ENCODE results near the gene SLCO4A1. TPM values are rescaled to one million over a fixed set of nuclear protein-coding genes. Genes with fewer than 3 reads are reported as not detected.

SLCO4A1 gene
- total and polyA plus RNA-seq, 2 experiments from 2014 or later, result 25.8 to 99.0 TPM

DNA sequence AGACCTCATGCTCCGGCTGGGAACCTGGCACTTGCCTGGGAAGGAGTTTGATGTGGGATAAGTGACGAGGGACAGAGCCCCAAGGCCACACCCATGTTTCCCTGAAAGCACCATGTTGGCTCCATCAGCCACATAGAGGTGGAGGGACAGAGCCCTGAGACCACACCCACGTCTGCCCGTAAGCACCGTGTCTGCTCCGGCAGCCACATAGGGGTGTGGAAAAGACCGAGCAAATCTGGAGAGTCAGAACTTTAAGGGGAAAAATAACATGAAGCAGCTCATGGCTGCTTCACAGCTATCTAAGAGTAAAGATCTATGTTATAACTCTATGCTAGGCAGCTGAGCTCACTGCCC, 15.3 kb downstream of the SLCO4A1 start:
- no peak overlapping the region for H3K4me2 ChIP-seq
- no peaks in the 10 kb centered on the region for H3K79me2 ChIP-seq
- H4K20me1 ChIP-seq (ENCODE audit: insufficient read depth, poor library complexity, severe bottlenecking), result no peaks in the 10 kb centered on the region
- H3K36me3 ChIP-seq (replicated peaks; ENCODE audit: insufficient read depth, low read depth), result no peaks in the 10 kb centered on the region
- H3K4me3 ChIP-seq, result no peak overlapping the region
- TF ChIP-seq, protein P1, sequence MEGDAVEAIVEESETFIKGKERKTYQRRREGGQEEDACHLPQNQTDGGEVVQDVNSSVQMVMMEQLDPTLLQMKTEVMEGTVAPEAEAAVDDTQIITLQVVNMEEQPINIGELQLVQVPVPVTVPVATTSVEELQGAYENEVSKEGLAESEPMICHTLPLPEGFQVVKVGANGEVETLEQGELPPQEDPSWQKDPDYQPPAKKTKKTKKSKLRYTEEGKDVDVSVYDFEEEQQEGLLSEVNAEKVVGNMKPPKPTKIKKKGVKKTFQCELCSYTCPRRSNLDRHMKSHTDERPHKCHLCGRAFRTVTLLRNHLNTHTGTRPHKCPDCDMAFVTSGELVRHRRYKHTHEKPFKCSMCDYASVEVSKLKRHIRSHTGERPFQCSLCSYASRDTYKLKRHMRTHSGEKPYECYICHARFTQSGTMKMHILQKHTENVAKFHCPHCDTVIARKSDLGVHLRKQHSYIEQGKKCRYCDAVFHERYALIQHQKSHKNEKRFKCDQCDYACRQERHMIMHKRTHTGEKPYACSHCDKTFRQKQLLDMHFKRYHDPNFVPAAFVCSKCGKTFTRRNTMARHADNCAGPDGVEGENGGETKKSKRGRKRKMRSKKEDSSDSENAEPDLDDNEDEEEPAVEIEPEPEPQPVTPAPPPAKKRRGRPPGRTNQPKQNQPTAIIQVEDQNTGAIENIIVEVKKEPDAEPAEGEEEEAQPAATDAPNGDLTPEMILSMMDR (IDR thresholded peaks at IDR 0.05; ENCODE audit: poor library complexity), result no peak
- TF ChIP-seq EZH2 (IDR thresholded peaks at IDR 0.05; ENCODE audit: borderline replicate concordance) (no peak), EZH2phosphoT487 (IDR thresholded peaks at IDR 0.05; ENCODE audit: low read depth, severe bottlenecking, unreplicated experiment) (no peak)
- H3K9me3 ChIP-seq (ENCODE audit: low read depth), result no peaks in the 10 kb centered on the region
- 76% methylated on average over 7 of the region's 7 CpGs for WGBS (ENCODE audit: low lambda C conversion rate, missing lambda C conversion rate)
- no peak overlapping the region for H3K27ac ChIP-seq
- H3K9me2 ChIP-seq (replicated peaks; ENCODE audit: insufficient read depth), result no peaks in the 10 kb centered on the region
- DNase-seq (ENCODE audit: low spot score), result no peak
- H3K4me1 ChIP-seq (ENCODE audit: insufficient read depth), result peaks cover 14% of the 10 kb centered on the region
- H2AFZ ChIP-seq, result no peak overlapping the region
- no peaks in the 10 kb centered on the region for H3K27me3 ChIP-seq

DNA sequence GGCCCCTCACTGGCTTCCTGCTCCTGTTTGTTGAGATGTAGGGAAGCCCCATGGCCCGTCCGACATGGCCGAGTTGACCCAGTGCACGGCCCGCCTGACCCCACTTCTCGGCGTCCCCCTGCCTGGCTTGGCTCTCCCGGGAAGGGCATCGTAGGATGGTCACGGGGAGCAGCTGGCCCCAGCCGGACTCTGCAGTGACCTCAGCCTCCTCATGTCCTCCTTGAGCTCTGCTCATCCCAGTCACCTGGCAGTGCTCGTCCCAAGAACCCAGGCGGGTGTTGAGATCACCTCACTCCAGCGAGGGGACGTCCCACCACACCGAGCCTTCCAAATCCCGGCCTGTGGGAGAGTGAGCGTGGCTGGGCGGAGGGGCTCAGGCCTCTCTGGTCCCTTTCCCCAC, 15.7 kb downstream of the SLCO4A1 start:
- no peak overlapping the region for H3K27ac ChIP-seq
- no peaks in the 10 kb centered on the region for H3K9me2 ChIP-seq (replicated peaks; ENCODE audit: insufficient read depth)
- H3K4me3 ChIP-seq, result no peak overlapping the region
- H2AFZ ChIP-seq, result no peak overlapping the region
- DNase-seq (ENCODE audit: low spot score), result no peak
- H3K9me3 ChIP-seq (ENCODE audit: low read depth), result no peaks in the 10 kb centered on the region
- no peaks in the 10 kb centered on the region for H3K79me2 ChIP-seq
- TF ChIP-seq EZH2phosphoT487 (IDR thresholded peaks at IDR 0.05; ENCODE audit: low read depth, severe bottlenecking, unreplicated experiment) (no peak), EZH2 (IDR thresholded peaks at IDR 0.05; ENCODE audit: borderline replicate concordance) (no peak)
- TF ChIP-seq, protein P1 (IDR thresholded peaks at IDR 0.05; ENCODE audit: poor library complexity), result no peak
- no peak overlapping the region for H3K4me2 ChIP-seq
- H3K4me1 ChIP-seq (ENCODE audit: insufficient read depth), result peaks cover 14% of the 10 kb centered on the region
- no peaks in the 10 kb centered on the region for H3K27me3 ChIP-seq
- H3K36me3 ChIP-seq (replicated peaks; ENCODE audit: insufficient read depth, low read depth), result no peaks in the 10 kb centered on the region
- no peaks in the 10 kb centered on the region for H4K20me1 ChIP-seq (ENCODE audit: insufficient read depth, poor library complexity, severe bottlenecking)
- 93% methylated on average over 15 of the region's 19 CpGs for WGBS (ENCODE audit: low lambda C conversion rate, missing lambda C conversion rate)

DNA sequence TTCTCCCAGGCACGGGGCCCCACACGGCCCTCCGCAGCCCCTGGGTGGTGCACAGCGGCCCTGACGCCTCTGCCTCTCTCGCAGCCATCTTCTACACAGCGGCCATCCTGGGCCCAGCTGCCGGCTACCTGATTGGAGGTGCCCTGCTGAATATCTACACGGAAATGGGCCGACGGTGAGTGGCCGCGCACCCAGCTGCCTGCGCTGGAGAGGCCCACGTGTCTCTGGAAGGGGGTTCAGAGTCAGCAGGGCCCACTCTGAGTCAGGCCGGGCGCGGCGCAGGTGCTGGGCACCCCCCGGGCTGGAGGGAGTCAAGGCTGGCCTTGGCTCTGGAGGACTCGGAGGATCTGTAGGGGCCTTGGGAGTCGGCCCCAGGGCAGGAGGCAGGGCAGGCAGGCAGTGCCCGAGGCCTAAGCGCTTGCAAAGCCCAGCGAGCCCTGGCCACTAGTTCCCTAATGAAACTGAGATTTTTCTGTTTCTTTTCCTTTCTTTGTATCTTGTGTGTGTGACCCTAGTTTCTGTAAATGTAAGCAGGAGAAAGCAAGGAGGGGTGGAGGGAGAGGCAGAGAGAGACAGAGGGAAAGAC, 16.4 kb downstream of the SLCO4A1 start:
- Histone ChIP-seq H3K4me1 (ENCODE audit: insufficient read depth) (peaks cover 10% of the 10 kb centered on the region), H3K27ac (no peak overlapping the region), H3K4me3 (no peak overlapping the region), H3K79me2 (no peaks in the 10 kb centered on the region), H4K20me1 (ENCODE audit: insufficient read depth, poor library complexity, severe bottlenecking) (no peaks in the 10 kb centered on the region), H3K9me2 (replicated peaks; ENCODE audit: insufficient read depth) (no peaks in the 10 kb centered on the region), H3K9me3 (ENCODE audit: low read depth) (no peaks in the 10 kb centered on the region), H2AFZ (no peak overlapping the region), H3K27me3 (no peaks in the 10 kb centered on the region), H3K4me2 (no peak overlapping the region), H3K36me3 (replicated peaks; ENCODE audit: insufficient read depth, low read depth) (no peaks in the 10 kb centered on the region)
- 91% methylated on average over 25 of the region's 25 CpGs for WGBS (ENCODE audit: low lambda C conversion rate, missing lambda C conversion rate)
- DNase-seq (ENCODE audit: low spot score), result no peak
- TF ChIP-seq EZH2 (IDR thresholded peaks at IDR 0.05; ENCODE audit: borderline replicate concordance), result no peak
- TF ChIP-seq, protein P1 (IDR thresholded peaks at IDR 0.05; ENCODE audit: poor library complexity), result no peak
- TF ChIP-seq EZH2phosphoT487 (IDR thresholded peaks at IDR 0.05; ENCODE audit: low read depth, severe bottlenecking, unreplicated experiment), result no peak
